HEK293 (cell line): ENCODE data around the gene LECT2.
A peak's percentile ranks its signal among the peaks of the same experiment; 100 is the strongest.

Experiments used
- CTCF ChIA-PET: fragments of 350-600 bp; formaldehyde crosslinking; extraction: SDS; loops from one replicate; lab custom pipeline; 2021; ENCODE audit warnings: antibody characterized with exemption; lab: Yijun Ruan, JAX
- POLR2A ChIA-PET: fragments of 300-600 bp; formaldehyde crosslinking; extraction: SDS; loops from one replicate; lab custom pipeline; 2020; ENCODE audit warnings: antibody characterized with exemption, inconsistent platforms; lab: Yijun Ruan, JAX
- H3K27ac ChIP-seq: fragments of 200-500 bp; sonication (Bioruptor generic); 2 replicates; pipeline ENCODE4 v1.5.1; 2014; ENCODE audit warnings: low read depth, low read length, control low read depth, inconsistent platforms; ENCODE audit errors: extremely low read depth
- H3K36me3 ChIP-seq, 2 experiments: fragments of 200-500 bp in 1 of 2; sonication (Bioruptor generic) in 1 of 2; 1 replicate in 1 of 2; 2 replicates in 1 of 2; pipeline ENCODE4 v1.5.1; 2014 to 2017; ENCODE audit warnings: inconsistent platforms in 2 of 2, low read length in 2 of 2; ENCODE audit not compliant: control insufficient read depth in 2 of 2, insufficient read depth in 1 of 2
- H3K4me1 ChIP-seq: fragments of 200-500 bp; sonication (Bioruptor generic); 2 replicates; pipeline ENCODE4 v1.5.1; 2014; ENCODE audit warnings: mild to moderate bottlenecking, low read length, inconsistent platforms; ENCODE audit not compliant: control insufficient read depth, insufficient read depth
- H3K4me3 ChIP-seq: 2 replicates; pipeline ENCODE4 v1.5.1; 2011; ENCODE audit warnings: low read depth, mild to moderate bottlenecking, control low read depth, low read length, moderate library complexity
- H3K9me3 ChIP-seq: fragments of 200-500 bp; sonication (Bioruptor generic); 2 replicates; pipeline ENCODE4 v1.5.1; 2014; ENCODE audit warnings: low read depth, low read length, inconsistent platforms; ENCODE audit not compliant: control insufficient read depth, insufficient read depth
- ATF2 ChIP-seq: fragments of 450-650 bp; formaldehyde crosslinking; IDR thresholded peaks from 2 replicates; pipeline ENCODE4 v1.5.1; 2016; ENCODE audit warnings: missing biosample characterization, missing genetic modification characterization, low read depth
- ELK4 ChIP-seq: IDR thresholded peaks from 2 replicates; pipeline ENCODE4 v1.6.1; 2011; ENCODE audit warnings: mild to moderate bottlenecking, low read depth, low read length, borderline replicate concordance
- GLIS1 ChIP-seq: fragments of 450-650 bp; formaldehyde crosslinking; IDR thresholded peaks from 2 replicates; pipeline ENCODE4 v1.5.1; 2016; ENCODE audit warnings: missing biosample characterization, missing genetic modification characterization
- KLF16 ChIP-seq: fragments of 450-650 bp; formaldehyde crosslinking; IDR thresholded peaks from 2 replicates; pipeline ENCODE4 v1.5.1; 2017; ENCODE audit warnings: missing biosample characterization, missing genetic modification characterization
- SP3 ChIP-seq: fragments of 450-650 bp; formaldehyde crosslinking; IDR thresholded peaks from 2 replicates; pipeline ENCODE4 v1.5.1; 2016; ENCODE audit warnings: missing biosample characterization, missing genetic modification characterization
- TCF7L2 ChIP-seq: IDR thresholded peaks from 2 replicates; pipeline ENCODE4 v1.6.1; 2011; ENCODE audit warnings: low read depth, mild to moderate bottlenecking, inconsistent platforms, low read length, moderate library complexity, borderline replicate concordance
- ZBTB8A ChIP-seq: fragments of 450-650 bp; formaldehyde crosslinking; IDR thresholded peaks from 2 replicates; pipeline ENCODE4 v1.5.1; 2016; ENCODE audit warnings: missing biosample characterization, missing genetic modification characterization
- ZFHX2 ChIP-seq: fragments of 450-650 bp; formaldehyde crosslinking; conservative IDR thresholded peaks from 2 replicates; pipeline ENCODE4 v1.5.1; 2016; ENCODE audit warnings: missing biosample characterization, missing genetic modification characterization
- ZIC2 ChIP-seq: fragments of 450-650 bp; formaldehyde crosslinking; IDR thresholded peaks from 2 replicates; pipeline ENCODE4 v1.5.1; 2016; ENCODE audit warnings: missing biosample characterization, missing genetic modification characterization
- ZNF146 ChIP-seq: fragments of 450-650 bp; formaldehyde crosslinking; IDR thresholded peaks from 2 replicates; pipeline ENCODE4 v1.5.1; 2016; ENCODE audit warnings: missing biosample characterization, missing genetic modification characterization
- ZNF2 ChIP-seq: fragments of 450-650 bp; formaldehyde crosslinking; IDR thresholded peaks from 2 replicates; pipeline ENCODE4 v1.5.1; 2016; ENCODE audit warnings: missing biosample characterization, missing genetic modification characterization
- ZNF239 ChIP-seq: fragments of 450-650 bp; formaldehyde crosslinking; IDR thresholded peaks from 2 replicates; pipeline ENCODE4 v1.5.1; 2016; ENCODE audit warnings: missing biosample characterization, missing genetic modification characterization
- ZNF280C ChIP-seq: fragments of 450-650 bp; formaldehyde crosslinking; IDR thresholded peaks from 2 replicates; pipeline ENCODE4 v1.5.1; 2016; ENCODE audit warnings: missing biosample characterization, missing genetic modification characterization
- ZNF350 ChIP-seq: fragments of 450-650 bp; formaldehyde crosslinking; IDR thresholded peaks from 2 replicates; pipeline ENCODE4 v1.5.0; 2017; ENCODE audit warnings: missing biosample characterization, mild to moderate bottlenecking, missing genetic modification characterization
- ZNF391 ChIP-seq: fragments of 450-650 bp; formaldehyde crosslinking; IDR thresholded peaks from 2 replicates; pipeline ENCODE4 v1.5.1; 2016; ENCODE audit warnings: low read depth, missing biosample characterization, missing genetic modification characterization, borderline replicate concordance
- ZNF518A ChIP-seq: fragments of 450-650 bp; formaldehyde crosslinking; conservative IDR thresholded peaks from 2 replicates; pipeline ENCODE4 v1.5.1; 2016; ENCODE audit warnings: low read depth, missing biosample characterization, missing genetic modification characterization
- ZNF629 ChIP-seq: fragments of 450-650 bp; formaldehyde crosslinking; IDR thresholded peaks from 2 replicates; pipeline ENCODE4 v1.5.1; 2017; ENCODE audit warnings: missing biosample characterization, missing genetic modification characterization
- ZNF747 ChIP-seq: fragments of 450-650 bp; formaldehyde crosslinking; IDR thresholded peaks from 2 replicates; pipeline ENCODE4 v1.5.1; 2016; ENCODE audit warnings: missing biosample characterization, missing genetic modification characterization
- ZNF768 ChIP-seq: fragments of 450-650 bp; formaldehyde crosslinking; IDR thresholded peaks from 2 replicates; pipeline ENCODE4 v1.5.1; 2018; ENCODE audit warnings: missing biosample characterization, mild to moderate bottlenecking, missing genetic modification characterization
- ZNF776 ChIP-seq: fragments of 450-650 bp; formaldehyde crosslinking; IDR thresholded peaks from 2 replicates; pipeline ENCODE4 v1.5.0; 2017; ENCODE audit warnings: missing biosample characterization, missing genetic modification characterization, borderline replicate concordance
- ZNF785 ChIP-seq: fragments of 450-650 bp; formaldehyde crosslinking; IDR thresholded peaks from 2 replicates; pipeline ENCODE4 v1.5.1; 2016; ENCODE audit warnings: missing biosample characterization, missing genetic modification characterization
- ZSCAN4 ChIP-seq: fragments of 450-650 bp; formaldehyde crosslinking; IDR thresholded peaks from 2 replicates; pipeline ENCODE4 v1.5.1; 2017; ENCODE audit warnings: missing biosample characterization, missing genetic modification characterization

Gene LECT2

GRCh38 chr5:136001466-136001981 is 46.7 kb upstream of the LECT2 start:
- no peaks in the 10 kb centered on the region for H3K36me3 ChIP-seq
- H3K27ac ChIP-seq, result no peak overlapping the region
- H3K4me1 ChIP-seq, result no peaks in the 10 kb centered on the region
- no peaks in the 10 kb centered on the region for H3K9me3 ChIP-seq
- TF ChIP-seq TCF7L2 (no peak), ZIC2 (tag by site-specific recombination) (peak; percentile 85), ZNF518A (no peak), GLIS1 (peak; percentile 97), ZFHX2 (tag by site-specific recombination) (0 out of 2 replicates have a peak, but pooled peaks have one; percentile 3), ZNF391 (tag by site-specific recombination) (no peak)
- ChIA-PET POLR2A (no interaction called here), CTCF (interaction anchor here (0.7 to 1.6 kb wide), 4 partner anchors 11 to 114 kb away, joined by 3 to 5 read pairs (median 4); no protein-coding TSS in a partner anchor)
- H3K4me3 ChIP-seq, result no peak overlapping the region

GRCh38 chr5:136000932-136001331 is 46.1 kb upstream of the LECT2 start:
- Histone ChIP-seq H3K4me1 (no peaks in the 10 kb centered on the region), H3K36me3 (no peaks in the 10 kb centered on the region), H3K4me3 (no peak overlapping the region), H3K9me3 (no peaks in the 10 kb centered on the region), H3K27ac (no peak overlapping the region)
- ChIA-PET POLR2A (no interaction called here), CTCF (interaction anchor here (0.7 to 1.2 kb wide), 2 partner anchors 27 to 115 kb away, joined by 3 to 4 read pairs; no protein-coding TSS in a partner anchor)
- TF ChIP-seq ZBTB8A (tag by site-specific recombination) (no peak), ZNF280C (no peak), ZNF785 (tag by site-specific recombination) (no peak), ZNF146 (no peak), ZNF776 (no peak), KLF16 (tag by site-specific recombination) (no peak), ZNF350 (tag by site-specific recombination) (no peak), ZNF2 (tag by site-specific recombination) (no peak), ZNF239 (tag by site-specific recombination) (no peak), ZNF768 (no peak), ELK4 (no peak), SP3 (tag by site-specific recombination) (no peak), ZNF747 (tag by site-specific recombination) (no peak), ZSCAN4 (tag by site-specific recombination) (no peak), ATF2 (tag by site-specific recombination) (no peak), ZNF629 (tag by site-specific recombination) (no peak)
